ENCODE measurements around the gene BTF3L4. TPM values are rescaled to one million over a fixed set of nuclear protein-coding genes. Genes with fewer than 3 reads are reported as not detected.

BTF3L4 gene
- total RNA-seq, 2 donors from 2014 or later, result 77.6 to 95.1 TPM

DNA sequence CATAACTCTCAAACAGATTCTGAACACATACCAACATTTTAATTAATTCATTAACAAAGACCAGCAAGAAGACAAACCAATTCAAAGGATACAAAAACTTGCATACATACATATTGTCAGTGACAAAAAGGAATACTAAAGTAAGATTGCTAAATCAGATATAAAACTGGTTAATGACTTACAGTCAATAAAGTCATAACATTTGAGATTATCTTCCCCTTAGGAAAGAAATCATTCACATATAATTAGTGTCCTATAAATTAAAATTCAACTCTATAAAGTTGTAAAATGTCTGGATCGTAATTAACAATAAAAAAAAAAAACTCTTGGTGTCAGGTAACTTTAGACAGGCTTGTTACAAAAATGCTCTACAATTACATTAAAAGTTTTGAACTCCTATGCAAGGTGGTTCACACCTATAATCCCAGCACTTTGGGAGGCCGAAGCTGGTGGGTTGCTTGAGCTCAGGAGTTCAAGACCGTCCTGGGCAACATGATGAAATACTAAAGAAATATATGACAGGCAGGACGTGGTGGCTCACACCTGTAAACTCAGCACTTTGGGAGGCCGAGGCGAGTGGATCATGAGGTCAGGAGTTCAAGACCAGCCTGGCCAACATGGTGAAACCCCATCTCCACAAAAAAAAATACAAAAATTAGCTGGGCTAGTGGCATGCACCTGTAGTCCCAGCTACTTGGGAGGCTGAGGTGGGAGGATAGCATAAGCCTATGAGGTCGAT is 47.9 kb upstream of the BTF3L4 start:
- Histone ChIP-seq H3K27ac (ENCODE audit: low read depth, low read length) (no peak overlapping the region), H3K4me3 (ENCODE audit: low read length) (no peak overlapping the region), H3K36me3 (ENCODE audit: control insufficient read depth, insufficient read depth, low read length) (no peaks in the 10 kb centered on the region), H3K9me3 (ENCODE audit: control insufficient read depth, low read length) (no peaks in the 10 kb centered on the region), H3K27me3 (ENCODE audit: control insufficient read depth, insufficient read depth, low read length, poor library complexity, severe bottlenecking) (no peaks in the 10 kb centered on the region), H3K4me1 (ENCODE audit: control insufficient read depth, insufficient read depth, low read length) (peaks cover 18% of the 10 kb centered on the region), H3K9ac (ENCODE audit: extremely low read depth, low read length, poor library complexity, severe bottlenecking) (no peak overlapping the region)
- TF ChIP-seq CTCF (conservative IDR thresholded peaks at IDR 0.05), result no peak
- H3K4me3 Mint-ChIP-seq, result no peak overlapping the region
- H3K27ac Mint-ChIP-seq, result peak overlapping the region; percentile 93
- no peak for DNase-seq
- no peaks in the 10 kb centered on the region for H3K27me3 Mint-ChIP-seq (ENCODE audit: insufficient read depth)
- H3K36me3 Mint-ChIP-seq (ENCODE audit: low read depth), result no peaks in the 10 kb centered on the region
- peaks cover 32% of the 10 kb centered on the region for H3K4me1 Mint-ChIP-seq
- WGBS, 2 experiments (ENCODE audit: insufficient coverage in 1 of 2, insufficient read length in 1 of 2), result 93 to 97% methylated on average over 3 to 6 of the region's 7 CpGs
- no peaks in the 10 kb centered on the region for H3K9me3 Mint-ChIP-seq

GRCh38 chr1:52022133-52022532 is 34.0 kb upstream of the BTF3L4 start:
- WGBS, 2 experiments (ENCODE audit: insufficient coverage in 1 of 2, insufficient read length in 1 of 2), result 82 to 92% methylated on average over 2 of the region's 2 CpGs
- no peaks in the 10 kb centered on the region for H3K9me3 ChIP-seq (ENCODE audit: control insufficient read depth, low read length)
- no peak overlapping the region for H3K27ac ChIP-seq (ENCODE audit: low read depth, low read length)
- H3K36me3 ChIP-seq (ENCODE audit: control insufficient read depth, insufficient read depth, low read length), result peaks cover 43% of the 10 kb centered on the region
- H3K4me1 ChIP-seq (ENCODE audit: control insufficient read depth, insufficient read depth, low read length), result no peaks in the 10 kb centered on the region
- Mint-ChIP-seq H3K4me3 (no peak overlapping the region), H3K27ac (no peak overlapping the region), H3K9me3 (no peaks in the 10 kb centered on the region), H3K4me1 (peaks cover 26% of the 10 kb centered on the region), H3K27me3 (ENCODE audit: insufficient read depth) (no peaks in the 10 kb centered on the region), H3K36me3 (ENCODE audit: low read depth) (peaks cover 52% of the 10 kb centered on the region)
- H3K27me3 ChIP-seq (ENCODE audit: control insufficient read depth, insufficient read depth, low read length, poor library complexity, severe bottlenecking), result no peaks in the 10 kb centered on the region
- no peak for DNase-seq
- no peak overlapping the region for H3K9ac ChIP-seq (ENCODE audit: extremely low read depth, low read length, poor library complexity, severe bottlenecking)
- no peak for TF ChIP-seq CTCF (conservative IDR thresholded peaks at IDR 0.05)
- no peak overlapping the region for H3K4me3 ChIP-seq (ENCODE audit: low read length)

DNA sequence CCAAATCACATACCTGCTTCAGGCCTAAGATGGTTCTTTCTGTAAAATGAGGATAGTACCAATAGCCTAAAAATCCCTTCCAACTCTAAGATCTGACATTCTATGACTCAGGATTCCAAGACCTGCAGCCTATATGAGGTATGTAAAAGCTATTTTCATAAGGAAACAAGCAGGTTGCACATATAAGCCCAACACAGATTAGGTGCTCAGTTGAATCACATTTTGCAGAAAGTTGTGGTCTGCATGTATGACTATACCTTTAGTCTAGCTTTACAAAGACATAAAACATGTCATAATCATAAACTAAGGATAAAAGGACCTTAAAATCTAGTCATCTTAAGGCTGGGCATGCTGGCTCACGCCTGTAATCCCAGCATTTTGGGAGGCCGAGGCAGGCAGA is 29.8 kb upstream of the BTF3L4 start:
- H3K36me3 Mint-ChIP-seq (ENCODE audit: low read depth), result peaks cover 53% of the 10 kb centered on the region
- no peaks in the 10 kb centered on the region for H3K9me3 ChIP-seq (ENCODE audit: control insufficient read depth, low read length)
- no peak for TF ChIP-seq CTCF (conservative IDR thresholded peaks at IDR 0.05)
- H3K4me3 ChIP-seq (ENCODE audit: low read length), result no peak overlapping the region
- H3K4me1 Mint-ChIP-seq, result peaks cover 14% of the 10 kb centered on the region
- H3K4me3 Mint-ChIP-seq, result no peak overlapping the region
- H3K4me1 ChIP-seq (ENCODE audit: control insufficient read depth, insufficient read depth, low read length), result no peaks in the 10 kb centered on the region
- H3K27me3 ChIP-seq (ENCODE audit: control insufficient read depth, insufficient read depth, low read length, poor library complexity, severe bottlenecking), result no peaks in the 10 kb centered on the region
- H3K27me3 Mint-ChIP-seq (ENCODE audit: insufficient read depth), result no peaks in the 10 kb centered on the region
- no peak for DNase-seq
- no peak overlapping the region for H3K27ac ChIP-seq (ENCODE audit: low read depth, low read length)
- no peak overlapping the region for H3K27ac Mint-ChIP-seq
- H3K9ac ChIP-seq (ENCODE audit: extremely low read depth, low read length, poor library complexity, severe bottlenecking), result no peak overlapping the region
- no peaks in the 10 kb centered on the region for H3K9me3 Mint-ChIP-seq
- peaks cover 33% of the 10 kb centered on the region for H3K36me3 ChIP-seq (ENCODE audit: control insufficient read depth, insufficient read depth, low read length)
- WGBS, 2 experiments (ENCODE audit: insufficient coverage in 1 of 2, insufficient read length in 1 of 2), result 93 to 99% methylated on average over 2 of the region's 2 CpGs
